Colonic mucosa (tissue), 4 donors: ENCODE results near the gene BANF2. TPM values are rescaled to one million over a fixed set of nuclear protein-coding genes. Genes with fewer than 3 reads are reported as not detected.
A peak's percentile ranks its signal among the peaks of the same experiment; 100 is the strongest.

Source experiments
- DNase-seq: peaks from one replicate; pipeline ENCODE4 v3.0.0-alpha.2; 2020
- H3K27ac ChIP-seq: fragments of 200-600 bp; one replicate; pipeline ENCODE4 v1.8.0; 2021
- H3K27me3 ChIP-seq: fragments of 200-600 bp; one replicate; pipeline ENCODE4 v1.8.0; 2021
- H3K36me3 ChIP-seq: fragments of 200-600 bp; one replicate; pipeline ENCODE4 v1.8.0; 2021
- H3K4me1 ChIP-seq: fragments of 200-600 bp; one replicate; pipeline ENCODE4 v1.8.0; 2021; ENCODE audit warnings: mild to moderate bottlenecking
- H3K4me3 ChIP-seq: fragments of 200-600 bp; one replicate; pipeline ENCODE4 v1.8.0; 2021
- H3K9ac ChIP-seq, 2 donors: one replicate each; pipeline ENCODE4 v1.7.0; 2013; ENCODE audit warnings: control low read depth in 2 of 2, low read depth in 2 of 2, low read length in 2 of 2
- H3K9me3 ChIP-seq: fragments of 200-600 bp; one replicate; pipeline ENCODE4 v1.8.0; 2021
- intact Hi-C: fragments of 100-400 bp; cut with DNase I; formaldehyde crosslinking; loops from one replicate; pipeline ENCODE4 v1.14.1; 2022
- total RNA-seq, 2 donors: library from RNA; stranded (reverse); fragmentation: NEBNext Ultra II Directional in 1 of 2; extraction: Animal tissue kit (Norgen Biotek cat#: 25700) in 1 of 2; gene quantifications; one replicate each; pipeline ENCODE4 v1.2.1, GENCODE V29; 2021
- TF ChIP-seq, protein P1 (sequence below): fragments of 200-600 bp; IDR thresholded peaks from one replicate; pipeline ENCODE4 v1.8.0; 2022; ENCODE audit warnings: antibody characterized with exemption, mild to moderate bottlenecking
- donor health status: healthy.
- donor health status: DM: no; HTN: no; CAD: no.
- donor health status: DM: no; HTN: no; CAD: no.

BANF2 gene
- total RNA-seq, 2 donors from 2014 or later = not detected

- TF ChIP-seq, protein P1, sequence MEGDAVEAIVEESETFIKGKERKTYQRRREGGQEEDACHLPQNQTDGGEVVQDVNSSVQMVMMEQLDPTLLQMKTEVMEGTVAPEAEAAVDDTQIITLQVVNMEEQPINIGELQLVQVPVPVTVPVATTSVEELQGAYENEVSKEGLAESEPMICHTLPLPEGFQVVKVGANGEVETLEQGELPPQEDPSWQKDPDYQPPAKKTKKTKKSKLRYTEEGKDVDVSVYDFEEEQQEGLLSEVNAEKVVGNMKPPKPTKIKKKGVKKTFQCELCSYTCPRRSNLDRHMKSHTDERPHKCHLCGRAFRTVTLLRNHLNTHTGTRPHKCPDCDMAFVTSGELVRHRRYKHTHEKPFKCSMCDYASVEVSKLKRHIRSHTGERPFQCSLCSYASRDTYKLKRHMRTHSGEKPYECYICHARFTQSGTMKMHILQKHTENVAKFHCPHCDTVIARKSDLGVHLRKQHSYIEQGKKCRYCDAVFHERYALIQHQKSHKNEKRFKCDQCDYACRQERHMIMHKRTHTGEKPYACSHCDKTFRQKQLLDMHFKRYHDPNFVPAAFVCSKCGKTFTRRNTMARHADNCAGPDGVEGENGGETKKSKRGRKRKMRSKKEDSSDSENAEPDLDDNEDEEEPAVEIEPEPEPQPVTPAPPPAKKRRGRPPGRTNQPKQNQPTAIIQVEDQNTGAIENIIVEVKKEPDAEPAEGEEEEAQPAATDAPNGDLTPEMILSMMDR = no peak
Measured at GRCh38 chr20:17661121-17661744, 38.5 kb upstream of the BANF2 start.

DNA sequence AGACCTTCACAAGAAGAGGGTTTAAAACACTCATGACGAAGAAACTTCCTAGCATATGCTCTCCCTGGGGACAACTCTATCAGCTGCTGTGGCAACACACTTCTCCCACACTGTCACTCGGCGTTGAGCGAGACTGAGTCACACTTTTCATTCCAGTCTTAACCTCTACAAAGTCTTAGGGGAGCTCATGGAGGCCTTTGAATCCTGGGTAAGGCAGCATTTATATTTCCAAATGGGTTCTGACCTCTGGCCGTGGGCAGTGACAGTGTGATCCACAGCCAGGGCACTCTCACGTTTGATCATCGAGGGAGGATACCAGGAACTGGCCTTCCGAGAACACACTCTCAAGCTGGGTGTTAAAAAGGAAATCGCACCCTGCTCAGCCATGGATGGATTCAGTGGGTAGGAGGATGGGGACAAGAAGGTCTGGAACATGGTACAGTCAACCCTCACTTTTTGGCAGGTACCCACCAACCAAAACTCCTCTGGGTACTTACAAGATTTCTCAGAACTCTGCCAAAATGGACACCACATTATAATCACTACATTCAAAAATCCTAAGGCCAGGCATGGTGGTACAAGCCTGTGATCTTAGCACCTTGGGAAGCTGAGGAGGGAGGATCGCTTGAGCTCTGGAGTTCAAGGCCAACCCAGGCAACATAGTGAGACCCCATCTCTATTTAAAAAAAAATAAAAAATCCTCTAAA is 37.3 kb upstream of the BANF2 start:
- intact Hi-C loops = no loop called here
- DNase-seq = no peak
- Histone ChIP-seq H3K27me3 (no peaks in the 10 kb centered on the region), H3K4me3 (no peak overlapping the region), H3K36me3 (peaks cover 6% of the 10 kb centered on the region), H3K9ac (no peak overlapping the region), H3K9me3 (no peaks in the 10 kb centered on the region), H3K4me1 (peaks cover 6% of the 10 kb centered on the region), H3K27ac (no peak overlapping the region)
- TF ChIP-seq, protein P1 = no peak

More at GRCh38 chr20:17661121-17661744, 38.5 kb upstream of the BANF2 start:
- Histone ChIP-seq H3K4me3 (no peak overlapping the region), H3K27me3 (no peaks in the 10 kb centered on the region), H3K27ac (peak overlapping the region; percentile 19), H3K4me1 (peaks cover 6% of the 10 kb centered on the region), H3K9ac (peak overlapping the region in 1 of 2 donors; percentile 21), H3K9me3 (no peaks in the 10 kb centered on the region), H3K36me3 (peaks cover 6% of the 10 kb centered on the region)
- intact Hi-C loops = no loop called here
- DNase-seq = no peak

GRCh38 chr20:17663040-17663399 is 36.7 kb upstream of the BANF2 start:
- DNase-seq = no peak
- no peak overlapping the region for H3K27ac ChIP-seq
- H3K9me3 ChIP-seq = no peaks in the 10 kb centered on the region
- TF ChIP-seq, protein P1 = no peak
- H3K4me1 ChIP-seq = peaks cover 6% of the 10 kb centered on the region
- no peaks in the 10 kb centered on the region for H3K27me3 ChIP-seq
- no peak overlapping the region for H3K9ac ChIP-seq
- H3K4me3 ChIP-seq = no peak overlapping the region
- intact Hi-C loops = no loop called here
- peaks cover 6% of the 10 kb centered on the region for H3K36me3 ChIP-seq

DNA sequence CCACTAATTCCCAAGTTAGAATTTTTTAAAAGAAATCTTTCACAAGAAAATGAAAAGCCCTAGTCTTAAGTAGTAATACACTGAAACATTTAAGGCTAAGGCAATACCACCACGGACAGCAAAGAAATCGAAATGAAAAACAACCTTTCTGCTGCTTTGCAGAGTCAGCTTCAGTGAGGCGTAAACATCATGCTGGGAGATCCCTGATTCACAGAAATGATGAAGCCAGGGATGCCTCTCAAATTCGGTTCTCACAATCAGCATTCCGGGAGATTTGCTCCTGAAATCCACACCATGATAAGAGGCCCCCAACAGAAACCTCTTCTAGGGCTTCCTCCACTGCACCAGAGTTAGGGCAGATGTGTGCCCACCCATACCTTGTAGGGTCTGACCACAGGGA is 36.3 kb upstream of the BANF2 start:
- Histone ChIP-seq H3K4me1 (peaks cover 6% of the 10 kb centered on the region), H3K4me3 (no peak overlapping the region), H3K9me3 (no peaks in the 10 kb centered on the region), H3K36me3 (peaks cover under 1% of the 10 kb centered on the region), H3K27ac (no peak overlapping the region), H3K27me3 (no peaks in the 10 kb centered on the region), H3K9ac (no peak overlapping the region)
- DNase-seq = no peak
- TF ChIP-seq, protein P1 = no peak
- intact Hi-C loops = no loop called here

- DNase-seq = no peak
Measured at GRCh38 chr20:17664025-17664633, 35.6 kb upstream of the BANF2 start.

More at GRCh38 chr20:17664025-17664633, 35.6 kb upstream of the BANF2 start:
- Histone ChIP-seq H3K27me3 (no peaks in the 10 kb centered on the region), H3K36me3 (no peaks in the 10 kb centered on the region), H3K4me1 (peaks cover 6% of the 10 kb centered on the region), H3K27ac (no peak overlapping the region), H3K4me3 (no peak overlapping the region), H3K9me3 (no peaks in the 10 kb centered on the region), H3K9ac (no peak overlapping the region)
- intact Hi-C loops = no loop called here
- TF ChIP-seq, protein P1 = no peak
